Lung (tissue), 12 donors: Measurements from ENCODE around the gene TMEM116. TPM values are rescaled to one million over a fixed set of nuclear protein-coding genes. Genes with fewer than 3 reads are reported as not detected.

ENCODE experiments used
- ATAC-seq: fragments of 200-7000 bp; cut with Tn5 transposase; one replicate; pipeline ENCODE4 v1.9.1; 2020; ENCODE audit warnings: moderate number of reproducible peaks; ENCODE audit not compliant: insufficient read depth, low FRiP score
- DNase-seq, 3 donors: peaks; one replicate each; pipeline ENCODE4 v3.0.0-alpha.2; 2013 to 2017
- H3K27ac ChIP-seq, 2 donors: one replicate each; pipeline ENCODE4 v1.5.1; 2013; ENCODE audit warnings: mild to moderate bottlenecking in 2 of 2, moderate library complexity in 2 of 2, control low read depth in 1 of 2, inconsistent platforms in 1 of 2, low read depth in 1 of 2, low read length in 1 of 2
- H3K27me3 ChIP-seq, 3 donors: one replicate each; pipeline ENCODE4 v1.5.1; 2013; ENCODE audit warnings: low read length in 2 of 3; ENCODE audit not compliant: control insufficient read depth in 3 of 3, insufficient read depth in 3 of 3
- H3K36me3 ChIP-seq, 4 donors: one replicate each; pipeline ENCODE4 v1.5.1; 2013; ENCODE audit warnings: low read length in 4 of 4, mild to moderate bottlenecking in 1 of 4, moderate library complexity in 1 of 4; ENCODE audit not compliant: control insufficient read depth in 4 of 4, insufficient read depth in 4 of 4
- H3K4me1 ChIP-seq, 5 donors: one replicate each; pipeline ENCODE4 v1.5.1; 2013; ENCODE audit warnings: low read length in 5 of 5, mild to moderate bottlenecking in 2 of 5, moderate library complexity in 1 of 5; ENCODE audit not compliant: control insufficient read depth in 5 of 5, insufficient read depth in 5 of 5
- H3K4me3 ChIP-seq: one replicate; pipeline ENCODE4 v1.5.1; 2013; ENCODE audit warnings: mild to moderate bottlenecking, control low read depth, moderate library complexity
- H3K9ac ChIP-seq, 2 donors: one replicate each; pipeline ENCODE4 v1.5.1; 2013; ENCODE audit warnings: low read length in 2 of 2, control low read depth in 1 of 2; ENCODE audit not compliant: insufficient read depth in 1 of 2
- H3K9me3 ChIP-seq, 4 donors: one replicate each; pipeline ENCODE4 v1.5.1; 2013; ENCODE audit warnings: low read length in 3 of 4, mild to moderate bottlenecking in 1 of 4, moderate library complexity in 1 of 4; ENCODE audit not compliant: control insufficient read depth in 4 of 4, insufficient read depth in 3 of 4
- WGBS, 2 donors: extraction: QIAGEN DNeasy Blood & Tissue Kit; methylation state at CpG; one replicate each; pipeline ENCODE4 v1.1.7; 2013; 5-methylcytosine and 5-hydroxymethylcytosine counted together
- polyA plus RNA-seq, 2 donors: library from polyadenylated mRNA; stranded (reverse); fragments of 200-250 nt; gene quantifications; one replicate each; pipeline ENCODE4 v1.2.1, GENCODE V29; 2013
- total RNA-seq, 2 donors: library from RNA; depleted of rRNA in 1 of 2; stranded (reverse); fragments of >200 nt in 1 of 2; gene quantifications; one replicate each; pipeline ENCODE4 v1.2.1, GENCODE V29; 2014 to 2021
- TF ChIP-seq, protein P1 (sequence below): IDR thresholded peaks from 2 replicates; pipeline ENCODE4 v1.5.1; 2012; ENCODE audit warnings: mild to moderate bottlenecking; ENCODE audit errors: control extremely low read depth, extremely low read depth
- donor health status: control.
- donor health status: control.
- donor health status: Bipolar disorder and iron deficiency.
- donor health status: healthy.
- donor health status: DM: yes; HTN: yes; CAD: no.

TMEM116 gene
- total and polyA plus RNA-seq, 4 donors = 10.5 to 40.1 (median 14.6) TPM

GRCh38 chr12:111991535-111991934 is 21.4 kb downstream of the TMEM116 start:
- Histone ChIP-seq H3K4me1 (peaks cover 0 to 5% (median 0%) of the 10 kb centered on the region in 5 donors), H3K9me3 (no peaks in the 10 kb centered on the region), H3K4me3 (no peak overlapping the region), H3K36me3 (peaks cover 0 to 2% (median 0%) of the 10 kb centered on the region in 4 donors), H3K27me3 (no peaks in the 10 kb centered on the region), H3K27ac (no peak overlapping the region), H3K9ac (no peak overlapping the region)
- no peak for DNase-seq
- ATAC-seq = no peak
- WGBS, 2 donors = 97 to 99% methylated on average over 2 of the region's 2 CpGs
- TF ChIP-seq, protein P1, sequence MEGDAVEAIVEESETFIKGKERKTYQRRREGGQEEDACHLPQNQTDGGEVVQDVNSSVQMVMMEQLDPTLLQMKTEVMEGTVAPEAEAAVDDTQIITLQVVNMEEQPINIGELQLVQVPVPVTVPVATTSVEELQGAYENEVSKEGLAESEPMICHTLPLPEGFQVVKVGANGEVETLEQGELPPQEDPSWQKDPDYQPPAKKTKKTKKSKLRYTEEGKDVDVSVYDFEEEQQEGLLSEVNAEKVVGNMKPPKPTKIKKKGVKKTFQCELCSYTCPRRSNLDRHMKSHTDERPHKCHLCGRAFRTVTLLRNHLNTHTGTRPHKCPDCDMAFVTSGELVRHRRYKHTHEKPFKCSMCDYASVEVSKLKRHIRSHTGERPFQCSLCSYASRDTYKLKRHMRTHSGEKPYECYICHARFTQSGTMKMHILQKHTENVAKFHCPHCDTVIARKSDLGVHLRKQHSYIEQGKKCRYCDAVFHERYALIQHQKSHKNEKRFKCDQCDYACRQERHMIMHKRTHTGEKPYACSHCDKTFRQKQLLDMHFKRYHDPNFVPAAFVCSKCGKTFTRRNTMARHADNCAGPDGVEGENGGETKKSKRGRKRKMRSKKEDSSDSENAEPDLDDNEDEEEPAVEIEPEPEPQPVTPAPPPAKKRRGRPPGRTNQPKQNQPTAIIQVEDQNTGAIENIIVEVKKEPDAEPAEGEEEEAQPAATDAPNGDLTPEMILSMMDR = no peak

- H3K36me3 ChIP-seq = no peaks in the 10 kb centered on the region
- no peak for DNase-seq
- WGBS, 2 donors = 84 to 94% methylated on average over 2 of the region's 2 CpGs
Measured at GRCh38 chr12:111984820-111985219, 28.1 kb downstream of the TMEM116 start.

DNA sequence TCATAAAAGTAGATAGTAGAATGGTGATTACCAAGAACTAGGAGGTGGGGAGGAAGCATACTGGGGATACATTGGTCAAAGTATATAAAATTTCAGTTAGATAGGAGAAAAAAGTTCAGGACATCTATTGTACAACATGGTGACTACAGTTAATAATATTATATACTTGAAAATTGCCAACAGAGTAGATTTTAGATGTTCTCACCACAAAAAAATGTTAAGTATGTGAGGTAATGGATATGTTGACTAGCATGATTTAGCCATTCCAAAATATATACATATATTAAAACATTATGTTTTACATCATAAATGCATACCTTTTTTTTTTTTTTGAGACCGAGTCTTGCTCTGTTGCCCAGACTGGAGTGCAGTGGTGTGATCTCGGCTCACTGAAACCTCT is 31.0 kb downstream of the TMEM116 start:
- no peak overlapping the region for H3K27ac ChIP-seq

More at GRCh38 chr12:111984820-111985219, 28.1 kb downstream of the TMEM116 start:
- H3K4me1 ChIP-seq = peaks cover 0 to 3% (median 0%) of the 10 kb centered on the region in 5 donors
- H3K9me3 ChIP-seq = no peaks in the 10 kb centered on the region
- H3K27me3 ChIP-seq = no peaks in the 10 kb centered on the region
- no peak overlapping the region for H3K4me3 ChIP-seq
- no peak for ATAC-seq
- no peak overlapping the region for H3K9ac ChIP-seq
- no peak overlapping the region for H3K27ac ChIP-seq
- TF ChIP-seq, protein P1 = no peak

More for the DNA sequence above, 31.0 kb downstream of the TMEM116 start:
- ATAC-seq (no peak), DNase-seq (no peak)
- peaks cover 0 to 3% (median 0%) of the 10 kb centered on the region in 5 donors for H3K4me1 ChIP-seq
- WGBS, 2 donors = 98 to 100% methylated on average over 2 of the region's 2 CpGs
- H3K4me3 ChIP-seq = no peak overlapping the region
- H3K9me3 ChIP-seq = no peaks in the 10 kb centered on the region
- peaks cover 0 to 3% (median 0%) of the 10 kb centered on the region in 4 donors for H3K36me3 ChIP-seq
- TF ChIP-seq, protein P1 = no peak
- H3K27me3 ChIP-seq = no peaks in the 10 kb centered on the region
- H3K9ac ChIP-seq = no peak overlapping the region
